Kidney epithelial cell (primary cell): ENCODE data around the gene CDK6. TPM values are rescaled to one million over a fixed set of nuclear protein-coding genes. Genes with fewer than 3 reads are reported as not detected.

Experiments used
- DNase-seq: peaks from one replicate; pipeline ENCODE4 v3.0.0-alpha.2; 2010; ENCODE audit warnings: low read depth
- H3K27me3 ChIP-seq: 2 replicates; pipeline ENCODE4 v1.6.0; 2011; ENCODE audit warnings: low read length; ENCODE audit not compliant: control insufficient read depth, insufficient read depth
- H3K36me3 ChIP-seq: 2 replicates; pipeline ENCODE4 v1.5.1; 2011; ENCODE audit warnings: low read length; ENCODE audit not compliant: control insufficient read depth, insufficient read depth
- H3K4me3 ChIP-seq: 2 replicates; pipeline ENCODE4 v1.5.1; 2011; ENCODE audit warnings: low read depth, mild to moderate bottlenecking, control low read depth, low read length
- CTCF ChIP-seq: IDR thresholded peaks from 2 replicates; pipeline ENCODE4 v1.5.1; 2011; ENCODE audit warnings: mild to moderate bottlenecking, moderate library complexity, low read length, control low read depth, inconsistent platforms; ENCODE audit not compliant: insufficient read depth, poor library complexity, severe bottlenecking
- total RNA-seq: library from RNA; depleted of rRNA; stranded (reverse); fragments of >200 nt; gene quantifications from 2 replicates; pipeline ENCODE4 v1.2.3, GENCODE V29; 2015

CDK6 gene
- total RNA-seq, 1 donor from 2014 or later, result 91.0 TPM

DNA sequence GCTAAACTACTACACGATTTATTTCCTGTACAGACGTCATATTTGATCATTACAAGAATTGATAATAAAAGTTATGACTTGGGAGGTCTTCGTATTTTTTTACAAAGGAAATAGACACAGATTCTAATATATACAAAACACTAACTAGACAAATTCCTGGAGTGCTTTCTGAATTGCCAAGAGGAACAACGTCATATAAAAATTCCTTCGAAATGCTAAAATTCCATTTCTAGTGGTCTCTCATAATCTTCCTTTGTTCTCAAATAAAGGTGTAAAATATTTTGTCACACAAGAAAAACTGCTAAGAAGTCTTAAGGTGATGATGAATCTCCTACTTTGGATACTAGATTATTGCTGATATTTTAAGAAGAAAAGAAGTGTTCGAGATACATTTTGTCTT, 85.4 kb downstream of the CDK6 start:
- H3K4me3 ChIP-seq, result no peak overlapping the region
- H3K27me3 ChIP-seq, result no peaks in the 10 kb centered on the region
- TF ChIP-seq CTCF, result no peak
- no peak for DNase-seq
- no peaks in the 10 kb centered on the region for H3K36me3 ChIP-seq

DNA sequence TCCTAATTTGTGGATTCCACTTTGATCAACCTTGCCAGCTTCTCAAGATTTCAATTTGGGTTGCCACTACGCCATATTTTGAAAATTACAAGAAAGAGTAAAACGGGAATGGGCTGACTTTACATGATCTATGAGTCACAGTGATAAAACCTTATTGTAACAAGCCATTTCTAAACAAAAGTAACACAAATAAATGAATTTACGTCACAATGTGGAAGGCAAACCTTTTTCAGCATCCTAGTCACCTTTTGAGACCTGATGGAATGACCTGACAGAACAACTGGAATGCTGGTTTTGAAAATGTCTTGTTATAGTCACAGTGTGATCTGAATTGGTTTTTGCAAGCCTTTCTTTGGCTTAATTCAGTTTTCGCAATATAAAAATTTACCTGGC, 85.9 kb downstream of the CDK6 start:
- no peak for DNase-seq
- Histone ChIP-seq H3K36me3 (no peaks in the 10 kb centered on the region), H3K27me3 (no peaks in the 10 kb centered on the region), H3K4me3 (no peak overlapping the region)
- TF ChIP-seq CTCF, result no peak

- no peak for DNase-seq
- Histone ChIP-seq H3K27me3 (no peaks in the 10 kb centered on the region), H3K36me3 (no peaks in the 10 kb centered on the region), H3K4me3 (no peak overlapping the region)
- no peak for TF ChIP-seq CTCF
These were observed 86.4 kb downstream of the CDK6 start for GRCh38 chr7:92749832-92750446.

GRCh38 chr7:92749327-92749755, 87.0 kb downstream of the CDK6 start:
- no peak for TF ChIP-seq CTCF
- Histone ChIP-seq H3K4me3 (no peak overlapping the region), H3K27me3 (no peaks in the 10 kb centered on the region), H3K36me3 (no peaks in the 10 kb centered on the region)
- DNase-seq, result no peak

DNA sequence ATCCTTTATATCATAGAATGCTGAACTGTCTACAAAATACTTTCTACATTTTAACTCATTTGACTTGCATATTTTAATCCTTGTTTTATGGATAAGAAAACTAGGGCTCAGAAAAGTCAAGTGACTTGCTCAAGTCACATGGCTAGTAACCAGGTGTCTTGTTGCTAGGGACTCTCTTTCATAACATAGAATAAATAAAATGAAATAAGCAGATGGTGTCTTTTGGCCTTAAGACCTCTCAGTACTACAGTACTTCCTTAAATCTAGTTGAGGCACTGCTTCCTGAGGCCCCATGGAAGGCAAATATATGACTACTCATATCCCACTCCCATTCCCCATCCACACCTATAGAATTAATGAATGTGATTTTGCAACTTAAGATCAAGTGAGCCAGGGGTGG, 87.9 kb downstream of the CDK6 start:
- H3K27me3 ChIP-seq, result no peaks in the 10 kb centered on the region
- no peak for TF ChIP-seq CTCF
- no peak overlapping the region for H3K4me3 ChIP-seq
- DNase-seq, result no peak
- no peaks in the 10 kb centered on the region for H3K36me3 ChIP-seq
